GM19324 (cell line): ENCODE measurements around the gene FLOT1.
"Not testable (repeated sequence)": the region's sequence is repeated elsewhere in the genome, so short reads cannot be mapped to it uniquely, and the experiment has no call there.

ENCODE experiments used
- ATAC-seq: cut with Tn5 transposase; IDR thresholded peaks from one replicate; pipeline ENCODE4 v1.9.1; 2021; ENCODE audit warnings: mild to moderate bottlenecking, moderate library complexity; ENCODE audit not compliant: unreplicated experiment, low FRiP score

The FLOT1 gene

GRCh38 chr6:30724906-30725667 is 17.4 kb downstream of the FLOT1 start:
- ATAC-seq: no peak

DNA sequence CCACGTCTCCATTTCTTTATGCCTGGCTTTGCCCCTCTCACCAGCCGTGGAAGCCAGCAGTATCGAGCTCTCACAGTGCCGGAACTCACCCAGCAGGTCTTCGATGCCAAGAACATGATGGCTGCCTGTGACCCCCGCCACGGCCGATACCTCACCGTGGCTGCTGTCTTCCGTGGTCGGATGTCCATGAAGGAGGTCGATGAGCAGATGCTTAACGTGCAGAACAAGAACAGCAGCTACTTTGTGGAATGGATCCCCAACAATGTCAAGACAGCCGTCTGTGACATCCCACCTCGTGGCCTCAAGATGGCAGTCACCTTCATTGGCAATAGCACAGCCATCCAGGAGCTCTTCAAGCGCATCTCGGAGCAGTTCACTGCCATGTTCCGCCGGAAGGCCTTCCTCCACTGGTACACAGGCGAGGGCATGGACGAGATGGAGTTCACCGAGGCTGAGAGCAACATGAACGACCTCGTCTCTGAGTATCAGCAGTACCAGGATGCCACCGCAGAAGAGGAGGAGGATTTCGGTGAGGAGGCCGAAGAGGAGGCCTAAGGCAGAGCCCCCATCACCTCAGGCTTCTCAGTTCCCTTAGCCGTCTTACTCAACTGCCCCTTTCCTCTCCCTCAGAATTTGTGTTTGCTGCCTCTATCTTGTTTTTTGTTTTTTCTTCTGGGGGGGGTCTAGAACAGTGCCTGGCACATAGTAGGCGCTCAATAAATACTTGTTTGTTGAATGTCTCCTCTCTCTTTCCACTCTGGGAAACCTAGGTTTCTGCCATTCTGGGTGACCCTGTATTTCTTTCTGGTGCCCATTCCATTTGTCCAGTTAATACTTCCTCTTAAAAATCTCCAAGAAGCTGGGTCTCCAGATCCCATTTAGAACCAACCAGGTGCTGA is 18.4 kb downstream of the FLOT1 start:
- not testable (repeated sequence) for ATAC-seq

GRCh38 chr6:30723159-30723842 is 19.2 kb downstream of the FLOT1 start:
- ATAC-seq: not testable (repeated sequence)

- no peak for ATAC-seq
These were observed 20.0 kb downstream of the FLOT1 start for GRCh38 chr6:30722280-30723112.

- not testable (repeated sequence) for ATAC-seq
These were observed 20.5 kb downstream of the FLOT1 start for GRCh38 chr6:30722025-30722279.

- ATAC-seq: peak; percentile 44
These were observed 21.1 kb downstream of the FLOT1 start for GRCh38 chr6:30721198-30722024.

- no peak for ATAC-seq
These were observed 21.7 kb downstream of the FLOT1 start for GRCh38 chr6:30720738-30721197.

DNA sequence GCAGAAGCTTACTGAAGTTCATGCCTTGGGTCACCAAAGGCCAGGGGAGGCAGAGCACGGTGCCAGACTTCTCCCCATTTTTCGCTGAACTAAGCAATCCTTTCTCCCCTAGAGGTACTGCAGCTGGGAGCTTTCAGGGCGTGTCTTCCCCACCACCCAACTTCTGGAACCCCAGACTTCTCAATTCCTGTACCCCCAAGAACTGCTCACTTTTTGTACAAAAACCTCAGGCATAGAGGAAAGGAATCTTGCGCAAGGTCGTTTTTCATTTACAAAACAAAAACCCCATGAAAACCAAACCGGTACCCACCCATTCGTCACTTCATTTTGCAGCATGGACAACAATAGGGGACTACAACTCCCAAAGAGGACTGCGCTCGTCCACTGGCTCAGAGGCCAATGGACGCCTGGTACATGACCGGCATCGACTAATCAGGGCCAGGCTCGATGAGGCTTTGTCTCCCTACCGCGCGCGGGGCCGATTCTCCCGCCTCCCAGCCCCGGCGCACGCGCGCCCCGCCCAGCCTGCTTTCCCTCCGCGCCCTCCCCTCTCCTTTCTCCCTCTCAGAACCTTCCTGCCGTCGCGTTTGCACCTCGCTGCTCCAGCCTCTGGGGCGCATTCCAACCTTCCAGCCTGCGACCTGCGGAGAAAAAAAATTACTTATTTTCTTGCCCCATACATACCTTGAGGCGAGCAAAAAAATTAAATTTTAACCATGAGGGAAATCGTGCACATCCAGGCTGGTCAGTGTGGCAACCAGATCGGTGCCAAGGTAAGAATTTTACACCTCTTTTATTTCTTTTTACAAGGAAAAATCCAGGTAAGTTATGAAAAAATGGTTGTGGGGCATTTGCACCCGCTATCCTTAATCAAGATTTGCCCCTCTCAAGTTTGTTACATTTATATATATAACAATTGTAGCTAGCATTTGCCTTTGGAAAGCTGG is 22.4 kb downstream of the FLOT1 start, which contains the start of gene TUBB:
Gene TUBB, plus strand, starts transcription at position 562 of the 947 bp plus-strand sequence. Its CDS starts 155 bp downstream, at position 717.
- ATAC-seq: peak; percentile 36

- no peak for ATAC-seq
These were observed 23.1 kb downstream of the FLOT1 start for GRCh38 chr6:30719356-30719755.

DNA sequence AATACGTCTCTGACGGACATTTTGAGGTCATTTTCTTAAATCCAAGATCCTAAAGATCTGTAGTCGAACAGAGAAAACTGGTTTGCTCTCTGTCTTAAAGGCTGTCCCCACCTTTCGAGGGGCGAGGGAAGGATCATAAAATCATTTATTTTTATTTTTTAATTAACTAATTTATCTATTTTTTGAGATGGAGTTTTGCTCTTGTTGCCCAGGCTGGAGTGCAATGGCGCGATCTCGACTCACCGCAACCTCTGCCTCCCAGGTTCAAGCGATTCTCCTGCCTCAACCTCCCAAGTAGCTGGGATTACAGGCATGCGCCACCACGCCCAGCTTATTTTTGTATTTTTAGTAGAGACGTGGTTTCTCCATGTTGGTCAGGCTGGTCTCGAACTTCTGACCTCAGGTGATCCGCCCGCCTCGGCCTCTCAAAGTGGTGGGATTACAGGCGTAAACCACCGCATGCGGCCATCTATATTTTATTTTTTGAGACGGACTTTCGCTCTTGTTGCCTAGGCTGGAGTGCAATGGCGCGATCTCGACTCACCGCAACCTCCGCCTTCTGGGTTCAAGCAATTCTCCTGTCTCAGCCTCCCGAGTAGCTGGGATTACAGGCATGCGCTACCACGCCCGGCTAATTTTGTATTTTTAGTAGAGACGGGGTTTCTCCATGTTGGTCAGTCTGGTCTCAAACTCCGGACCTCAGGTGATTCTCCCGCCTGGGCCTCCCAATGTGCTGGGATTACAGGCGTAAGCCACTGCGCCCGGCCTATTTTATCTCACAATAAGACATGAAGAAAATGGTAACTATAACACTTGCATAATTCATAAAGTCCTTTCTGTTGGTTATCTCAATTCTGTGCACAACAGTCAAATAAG is 24.4 kb downstream of the FLOT1 start:
- not testable (repeated sequence) for ATAC-seq

GRCh38 chr6:30717129-30717844 is 25.2 kb downstream of the FLOT1 start, which contains the start of gene MDC1:
Gene MDC1, minus strand, starts transcription at chr6:30717281. Its CDS starts 2,106 bp downstream, at chr6:30715175.
- ATAC-seq: peak; percentile 71

DNA sequence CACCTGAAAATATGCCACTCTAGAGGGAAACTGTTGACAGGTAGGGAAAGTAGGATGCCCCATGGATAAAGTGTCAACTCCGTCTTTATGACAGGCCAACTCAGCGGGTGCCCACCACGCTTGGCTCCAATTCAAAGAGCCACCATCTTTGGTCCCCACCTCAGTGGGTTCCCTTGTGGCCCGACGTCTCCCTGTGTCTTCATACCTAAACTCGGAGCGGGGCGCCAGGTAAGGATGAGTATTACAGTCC is 25.7 kb downstream of the FLOT1 start:
- ATAC-seq: no peak

DNA sequence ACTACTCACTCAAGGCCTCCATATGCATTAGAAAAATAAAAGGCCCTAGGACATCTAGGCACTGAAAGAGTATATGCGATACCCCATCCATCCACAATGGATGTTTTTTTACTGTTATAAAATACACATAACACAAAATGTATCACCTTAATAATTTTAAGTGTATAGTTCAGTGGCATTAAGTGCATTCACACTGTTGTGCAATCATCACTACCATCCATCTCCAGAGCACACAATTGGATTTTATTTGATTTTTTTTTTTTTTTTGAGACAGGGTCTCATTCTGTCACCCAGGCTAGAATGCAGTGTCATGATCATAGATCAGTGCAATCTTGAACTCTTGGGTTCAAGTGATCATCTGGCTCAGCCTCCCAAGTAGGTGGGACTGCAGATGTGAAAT is 28.2 kb downstream of the FLOT1 start:
- no peak for ATAC-seq

GRCh38 chr6:30712441-30712945 is 30.0 kb downstream of the FLOT1 start:
- no peak for ATAC-seq

DNA sequence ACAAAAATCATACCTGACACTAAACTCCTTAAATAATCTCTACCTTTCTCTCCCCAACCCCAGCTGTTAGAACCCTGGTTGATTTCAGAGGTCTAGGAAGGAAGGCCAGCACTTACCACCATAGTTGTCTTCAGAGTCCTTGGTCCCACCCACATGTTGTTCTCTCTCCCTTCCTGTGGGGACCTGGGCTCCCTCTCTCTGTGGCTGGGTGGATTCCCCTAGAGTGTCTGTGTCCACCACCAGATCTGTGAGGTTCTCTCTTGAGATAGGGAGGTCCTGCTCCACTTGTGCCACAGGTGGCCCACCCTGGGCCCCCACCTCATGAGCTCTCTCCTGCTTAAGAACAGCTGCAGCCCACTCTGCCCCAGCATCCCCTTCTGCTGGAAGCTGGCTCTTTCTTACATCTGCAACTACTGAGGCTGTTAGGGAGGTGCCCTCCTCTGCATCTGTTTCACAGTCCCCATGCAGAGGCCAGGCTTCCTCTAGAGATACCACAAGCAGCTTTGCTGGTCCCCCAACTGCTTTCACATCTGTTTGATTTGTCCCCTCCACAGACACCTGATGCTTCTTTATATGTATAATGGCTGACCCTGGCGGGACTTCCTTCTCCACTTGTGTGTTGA is 30.6 kb downstream of the FLOT1 start:
- no peak for ATAC-seq
